GM19351 (cell line): Measurements from ENCODE around the gene PTPRG.

ENCODE experiments used
- ATAC-seq: cut with Tn5 transposase; IDR thresholded peaks from one replicate; pipeline ENCODE4 v1.9.1; 2021; ENCODE audit warnings: mild to moderate bottlenecking, moderate library complexity; ENCODE audit not compliant: unreplicated experiment

Gene PTPRG

GRCh38 chr3:61562042-61562720, 810 bp downstream of the PTPRG start:
- peak; percentile 1 for ATAC-seq

- no peak for ATAC-seq
Observed at GRCh38 chr3:61562721-61563312, 1.4 kb downstream of the PTPRG start.

GRCh38 chr3:61563313-61564271, 2.2 kb downstream of the PTPRG start:
- no peak for ATAC-seq

GRCh38 chr3:61564395-61565059, 3.2 kb downstream of the PTPRG start:
- no peak for ATAC-seq

- no peak for ATAC-seq
Observed at GRCh38 chr3:61565569-61565968, 4.2 kb downstream of the PTPRG start.

- ATAC-seq, result no peak
Observed at GRCh38 chr3:61568127-61568526, 6.8 kb downstream of the PTPRG start.

- ATAC-seq, result no peak
Observed at GRCh38 chr3:61569856-61570580, 8.6 kb downstream of the PTPRG start.

- peak; percentile 64 for ATAC-seq
Observed at GRCh38 chr3:61570813-61571212, 9.4 kb downstream of the PTPRG start.

- ATAC-seq, result no peak
Observed at GRCh38 chr3:61571516-61572336, 10.4 kb downstream of the PTPRG start.

- ATAC-seq, result no peak
Observed at GRCh38 chr3:61572879-61573278, 11.5 kb downstream of the PTPRG start.

- no peak for ATAC-seq
Observed at GRCh38 chr3:61573441-61573840, 12.1 kb downstream of the PTPRG start.

GRCh38 chr3:61574854-61575253, 13.5 kb downstream of the PTPRG start:
- ATAC-seq, result no peak

- ATAC-seq, result no peak
Observed at GRCh38 chr3:61575893-61576292, 14.5 kb downstream of the PTPRG start.

GRCh38 chr3:61577760-61578159, 16.4 kb downstream of the PTPRG start:
- ATAC-seq, result no peak

- no peak for ATAC-seq
Observed at GRCh38 chr3:61578667-61579367, 17.4 kb downstream of the PTPRG start.

- no peak for ATAC-seq
Observed at GRCh38 chr3:61579685-61580084, 18.3 kb downstream of the PTPRG start.

GRCh38 chr3:61580982-61581643, 19.7 kb downstream of the PTPRG start:
- ATAC-seq, result no peak

GRCh38 chr3:61582287-61582686, 20.9 kb downstream of the PTPRG start:
- no peak for ATAC-seq
